ENCODE data around the gene ETS1.

DNA sequence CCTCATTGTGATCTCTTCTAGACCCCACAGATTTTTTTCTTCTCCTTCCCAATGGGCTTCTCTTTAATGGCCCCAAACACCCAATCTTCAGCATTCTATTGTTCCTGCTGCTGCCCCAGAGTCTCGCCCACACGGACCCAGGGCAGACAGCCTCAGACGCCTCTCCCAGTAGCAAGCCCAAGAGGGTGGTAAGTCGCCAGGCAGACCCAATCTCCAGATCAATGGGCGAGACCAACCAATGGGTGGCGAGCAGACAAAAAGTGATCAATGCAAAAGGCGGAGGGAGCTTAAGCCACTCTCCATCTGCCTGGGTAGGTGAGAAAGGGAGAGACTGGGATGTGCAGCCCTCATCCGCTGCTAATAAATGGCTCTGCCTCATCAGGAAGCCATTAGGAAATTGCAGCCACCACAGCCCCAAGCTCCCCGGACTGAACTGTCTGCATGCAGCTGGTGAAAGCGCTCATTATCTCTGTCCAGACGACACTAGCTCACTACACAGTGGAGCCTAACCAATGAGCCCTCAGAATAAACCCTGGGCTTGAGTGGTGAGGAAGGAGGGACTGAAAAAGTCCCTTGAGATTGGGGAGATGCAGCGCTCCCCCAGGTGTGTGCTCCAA is 81.8 kb downstream of the ETS1 start:
- TF ChIP-seq, protein P1, sequence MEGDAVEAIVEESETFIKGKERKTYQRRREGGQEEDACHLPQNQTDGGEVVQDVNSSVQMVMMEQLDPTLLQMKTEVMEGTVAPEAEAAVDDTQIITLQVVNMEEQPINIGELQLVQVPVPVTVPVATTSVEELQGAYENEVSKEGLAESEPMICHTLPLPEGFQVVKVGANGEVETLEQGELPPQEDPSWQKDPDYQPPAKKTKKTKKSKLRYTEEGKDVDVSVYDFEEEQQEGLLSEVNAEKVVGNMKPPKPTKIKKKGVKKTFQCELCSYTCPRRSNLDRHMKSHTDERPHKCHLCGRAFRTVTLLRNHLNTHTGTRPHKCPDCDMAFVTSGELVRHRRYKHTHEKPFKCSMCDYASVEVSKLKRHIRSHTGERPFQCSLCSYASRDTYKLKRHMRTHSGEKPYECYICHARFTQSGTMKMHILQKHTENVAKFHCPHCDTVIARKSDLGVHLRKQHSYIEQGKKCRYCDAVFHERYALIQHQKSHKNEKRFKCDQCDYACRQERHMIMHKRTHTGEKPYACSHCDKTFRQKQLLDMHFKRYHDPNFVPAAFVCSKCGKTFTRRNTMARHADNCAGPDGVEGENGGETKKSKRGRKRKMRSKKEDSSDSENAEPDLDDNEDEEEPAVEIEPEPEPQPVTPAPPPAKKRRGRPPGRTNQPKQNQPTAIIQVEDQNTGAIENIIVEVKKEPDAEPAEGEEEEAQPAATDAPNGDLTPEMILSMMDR (conservative IDR thresholded peaks at IDR 0.05; ENCODE audit: low read length), result no peak
- no peak for TF ChIP-seq EZH2phosphoT487 (IDR thresholded peaks at IDR 0.05; ENCODE audit: borderline replicate concordance, low read depth, low read length)
